HepG2 (cell line): Measurements from ENCODE around the gene TIMM10. TPM values are rescaled to one million over a fixed set of nuclear protein-coding genes. Genes with fewer than 3 reads are reported as not detected.

ENCODE experiments used
- CENPX ChIP-seq: sonication (generic); formaldehyde crosslinking; IDR thresholded peaks from 2 replicates; pipeline ENCODE4 v1.9.0; 2021; ENCODE audit warnings: mild to moderate bottlenecking, missing genetic modification reagents, moderate library complexity
- CHD2 ChIP-seq: IDR thresholded peaks from 2 replicates; pipeline ENCODE4 v1.6.1; 2011; ENCODE audit warnings: low read depth, low read length, improper control_type of control experiment
- DRAP1 ChIP-seq: IDR thresholded peaks from 2 replicates; pipeline ENCODE4 v1.6.1; 2016; ENCODE audit warnings: missing genetic modification reagents, missing compliant biosample characterization
- ETV5 ChIP-seq: IDR thresholded peaks from 2 replicates; pipeline ENCODE4 v1.6.1; 2018; ENCODE audit warnings: missing biosample characterization, missing genetic modification reagents, inconsistent platforms, borderline replicate concordance
- MLXIP ChIP-seq: sonication (generic); formaldehyde crosslinking; IDR thresholded peaks from 2 replicates; pipeline ENCODE4 v1.9.0; 2021; ENCODE audit warnings: missing genetic modification reagents, borderline replicate concordance
- NCOA1 ChIP-seq: sonication (generic); formaldehyde crosslinking; IDR thresholded peaks from 2 replicates; pipeline ENCODE4 v1.9.0; 2021; ENCODE audit warnings: missing genetic modification reagents
- NFIC ChIP-seq: IDR thresholded peaks from 2 replicates; pipeline ENCODE4 v1.6.1; 2012; ENCODE audit warnings: mild to moderate bottlenecking, low read length, inconsistent platforms
- PHF21A ChIP-seq: sonication (generic); formaldehyde crosslinking; IDR thresholded peaks from 2 replicates; pipeline ENCODE4 v1.5.0; 2020; ENCODE audit warnings: mild to moderate bottlenecking, missing genetic modification reagents
- PITX1 ChIP-seq: sonication (generic); formaldehyde crosslinking; IDR thresholded peaks from 2 replicates; pipeline ENCODE4 v1.5.1; 2020; ENCODE audit warnings: mild to moderate bottlenecking, missing genetic modification reagents
- SOX6 ChIP-seq, 2 experiments: fragments of 450-650 bp in 1 of 2; sonication (generic) in 1 of 2; formaldehyde crosslinking in 1 of 2; IDR thresholded peaks; 2 replicates each; pipeline versions ENCODE4 v1.4.0 to v1.6.1; 2017 to 2020; ENCODE audit warnings: antibody characterized with exemption in 1 of 2, mild to moderate bottlenecking in 1 of 2, missing genetic modification reagents in 1 of 2
- TARDBP ChIP-seq: sonication (generic); formaldehyde crosslinking; IDR thresholded peaks from 2 replicates; pipeline ENCODE4 v1.8.0; 2022; ENCODE audit warnings: mild to moderate bottlenecking, missing genetic modification reagents
- ZNF331 ChIP-seq: sonication (generic); formaldehyde crosslinking; IDR thresholded peaks from 2 replicates; pipeline ENCODE4 v1.4.0; 2020; ENCODE audit warnings: missing genetic modification reagents
- ZNF556 ChIP-seq: sonication (generic); formaldehyde crosslinking; IDR thresholded peaks from 2 replicates; pipeline ENCODE4 v1.4.0; 2020; ENCODE audit warnings: mild to moderate bottlenecking, missing genetic modification reagents, borderline replicate concordance
- ZNF619 ChIP-seq: sonication (generic); formaldehyde crosslinking; IDR thresholded peaks from 2 replicates; pipeline ENCODE4 v1.4.0; 2020; ENCODE audit warnings: mild to moderate bottlenecking, missing genetic modification reagents
- ZNF780A ChIP-seq: sonication (generic); formaldehyde crosslinking; IDR thresholded peaks from 2 replicates; pipeline ENCODE4 v1.8.0; 2022; ENCODE audit warnings: mild to moderate bottlenecking, missing genetic modification reagents, moderate library complexity
- ZNF83 ChIP-seq: sonication (generic); formaldehyde crosslinking; IDR thresholded peaks from 2 replicates; pipeline ENCODE4 v1.4.0; 2020; ENCODE audit warnings: missing genetic modification reagents, mild to moderate bottlenecking, borderline replicate concordance
- ZNF850 ChIP-seq: sonication (generic); formaldehyde crosslinking; conservative IDR thresholded peaks from 2 replicates; pipeline ENCODE4 v1.9.0; 2021; ENCODE audit warnings: mild to moderate bottlenecking, missing genetic modification reagents
- polyA plus RNA-seq, 8 experiments: library from polyadenylated mRNA; depleted of rRNA in 3 of 8; stranded (reverse) in 7 of 8; unstranded in 1 of 8; fragments of >200 nt; fragmentation: Illumina TruSeq in 4 of 8; extraction: Trizol in 4 of 8; gene quantifications; 2 replicates each; pipeline versions ENCODE4 v1.2.1 to v1.2.3, GENCODE V29; 2011 to 2016; ENCODE audit warnings: low read depth in 4 of 8, missing spikeins in 1 of 8, mixed read lengths in 1 of 8; ENCODE audit not compliant: insufficient read depth in 1 of 8
- total RNA-seq, 5 experiments: library from RNA; depleted of rRNA; stranded (reverse); fragments of >200 nt; fragmentation: Illumina TruSeq; extraction: Trizol; gene quantifications; 2 replicates each; pipeline ENCODE4 v1.2.3, GENCODE V29; 2016; ENCODE audit warnings: low read depth in 1 of 5
- TF ChIP-seq, protein P1 (sequence below): sonication (generic); formaldehyde crosslinking; IDR thresholded peaks from 2 replicates; pipeline ENCODE4 v1.5.1; 2020; ENCODE audit warnings: mild to moderate bottlenecking, missing genetic modification reagents, borderline replicate concordance

Gene TIMM10
- total and polyA plus RNA-seq, 2 of the 13 experiments (the other 11 are each of a cell fraction or from before 2014, with no cell fraction given), result 67.8 to 82.2 TPM

GRCh38 chr11:57497303-57498247 is 33.0 kb downstream of the TIMM10 start (continued):
- TF ChIP-seq, protein P1, sequence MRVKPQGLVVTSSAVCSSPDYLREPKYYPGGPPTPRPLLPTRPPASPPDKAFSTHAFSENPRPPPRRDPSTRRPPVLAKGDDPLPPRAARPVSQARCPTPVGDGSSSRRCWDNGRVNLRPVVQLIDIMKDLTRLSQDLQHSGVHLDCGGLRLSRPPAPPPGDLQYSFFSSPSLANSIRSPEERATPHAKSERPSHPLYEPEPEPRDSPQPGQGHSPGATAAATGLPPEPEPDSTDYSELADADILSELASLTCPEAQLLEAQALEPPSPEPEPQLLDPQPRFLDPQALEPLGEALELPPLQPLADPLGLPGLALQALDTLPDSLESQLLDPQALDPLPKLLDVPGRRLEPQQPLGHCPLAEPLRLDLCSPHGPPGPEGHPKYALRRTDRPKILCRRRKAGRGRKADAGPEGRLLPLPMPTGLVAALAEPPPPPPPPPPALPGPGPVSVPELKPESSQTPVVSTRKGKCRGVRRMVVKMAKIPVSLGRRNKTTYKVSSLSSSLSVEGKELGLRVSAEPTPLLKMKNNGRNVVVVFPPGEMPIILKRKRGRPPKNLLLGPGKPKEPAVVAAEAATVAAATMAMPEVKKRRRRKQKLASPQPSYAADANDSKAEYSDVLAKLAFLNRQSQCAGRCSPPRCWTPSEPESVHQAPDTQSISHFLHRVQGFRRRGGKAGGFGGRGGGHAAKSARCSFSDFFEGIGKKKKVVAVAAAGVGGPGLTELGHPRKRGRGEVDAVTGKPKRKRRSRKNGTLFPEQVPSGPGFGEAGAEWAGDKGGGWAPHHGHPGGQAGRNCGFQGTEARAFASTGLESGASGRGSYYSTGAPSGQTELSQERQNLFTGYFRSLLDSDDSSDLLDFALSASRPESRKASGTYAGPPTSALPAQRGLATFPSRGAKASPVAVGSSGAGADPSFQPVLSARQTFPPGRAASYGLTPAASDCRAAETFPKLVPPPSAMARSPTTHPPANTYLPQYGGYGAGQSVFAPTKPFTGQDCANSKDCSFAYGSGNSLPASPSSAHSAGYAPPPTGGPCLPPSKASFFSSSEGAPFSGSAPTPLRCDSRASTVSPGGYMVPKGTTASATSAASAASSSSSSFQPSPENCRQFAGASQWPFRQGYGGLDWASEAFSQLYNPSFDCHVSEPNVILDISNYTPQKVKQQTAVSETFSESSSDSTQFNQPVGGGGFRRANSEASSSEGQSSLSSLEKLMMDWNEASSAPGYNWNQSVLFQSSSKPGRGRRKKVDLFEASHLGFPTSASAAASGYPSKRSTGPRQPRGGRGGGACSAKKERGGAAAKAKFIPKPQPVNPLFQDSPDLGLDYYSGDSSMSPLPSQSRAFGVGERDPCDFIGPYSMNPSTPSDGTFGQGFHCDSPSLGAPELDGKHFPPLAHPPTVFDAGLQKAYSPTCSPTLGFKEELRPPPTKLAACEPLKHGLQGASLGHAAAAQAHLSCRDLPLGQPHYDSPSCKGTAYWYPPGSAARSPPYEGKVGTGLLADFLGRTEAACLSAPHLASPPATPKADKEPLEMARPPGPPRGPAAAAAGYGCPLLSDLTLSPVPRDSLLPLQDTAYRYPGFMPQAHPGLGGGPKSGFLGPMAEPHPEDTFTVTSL, result peak; percentile 93; the same call in 1 of the 2 replicates
- TF ChIP-seq SOX6 (IDR thresholded peaks at IDR 0.05) (no peak), SOX6 (CRISPR knock-in tag; IDR thresholded peaks at IDR 0.05) (peak; percentile 95), ZNF331 (CRISPR knock-in tag) (peak; percentile 56; the same call in 1 of the 2 replicates), ETV5 (peak; percentile 16; the same call in 1 of the 2 replicates), PITX1 (CRISPR knock-in tag) (peak; percentile 86), ZNF780A (CRISPR knock-in tag) (0 out of 2 replicates have a peak, but pooled peaks have one; percentile 56), PHF21A (CRISPR knock-in tag) (peak; percentile 97), ZNF83 (CRISPR knock-in tag) (no peak), ZNF556 (0 out of 2 replicates have a peak, but pooled peaks have one; percentile 18), ZNF850 (CRISPR knock-in tag) (no peak), MLXIP (CRISPR knock-in tag) (no peak), ZNF619 (CRISPR knock-in tag) (no peak), NFIC (peak; percentile 85), NCOA1 (CRISPR knock-in tag) (no peak), DRAP1 (peak; percentile 40; the same call in 1 of the 2 replicates), CENPX (CRISPR knock-in tag) (no peak), TARDBP (CRISPR knock-in tag) (peak; percentile 73), CHD2 (no peak)
